Forelimb muscle (tissue), 1 donor: Measurements from ENCODE around the gene CDNF. TPM values are rescaled to one million over a fixed set of nuclear protein-coding genes. Genes with fewer than 3 reads are reported as not detected.
"Not testable (repeated sequence)": the region's sequence is repeated elsewhere in the genome, so short reads cannot be mapped to it uniquely, and the experiment has no call there.

Experiments used
- DNase-seq: peaks from one replicate; pipeline ENCODE4 v3.0.0-alpha.2; 2013; ENCODE audit warnings: low read depth
- polyA plus RNA-seq: library from polyadenylated mRNA; unstranded; fragments of 120-200 nt; gene quantifications from one replicate; pipeline ENCODE4 v1.2.1, GENCODE V29; 2013; ENCODE audit not compliant: insufficient read length

Gene CDNF
- polyA plus RNA-seq, 1 donor: 3.5 TPM

DNA sequence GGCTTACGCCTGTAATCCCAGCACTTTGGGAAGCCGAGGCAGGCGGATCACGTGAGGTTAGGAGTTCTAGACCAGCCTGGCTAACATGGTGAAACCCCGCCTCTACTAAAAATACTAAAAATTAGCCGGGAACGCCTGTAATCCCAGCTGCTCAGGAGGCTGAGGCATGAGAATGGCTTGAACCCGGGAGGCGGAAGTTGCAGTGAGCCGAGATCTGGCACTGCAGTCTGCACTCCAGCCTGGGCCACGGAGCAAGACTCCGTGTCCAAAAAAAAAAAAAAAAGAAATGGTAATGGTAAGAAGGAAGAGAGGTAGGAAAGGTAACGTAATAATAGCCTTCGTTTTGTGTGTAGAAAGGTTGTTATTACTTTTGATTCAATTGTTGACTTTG is 1.5 kb upstream of the CDNF start:
- no peak for DNase-seq

DNA sequence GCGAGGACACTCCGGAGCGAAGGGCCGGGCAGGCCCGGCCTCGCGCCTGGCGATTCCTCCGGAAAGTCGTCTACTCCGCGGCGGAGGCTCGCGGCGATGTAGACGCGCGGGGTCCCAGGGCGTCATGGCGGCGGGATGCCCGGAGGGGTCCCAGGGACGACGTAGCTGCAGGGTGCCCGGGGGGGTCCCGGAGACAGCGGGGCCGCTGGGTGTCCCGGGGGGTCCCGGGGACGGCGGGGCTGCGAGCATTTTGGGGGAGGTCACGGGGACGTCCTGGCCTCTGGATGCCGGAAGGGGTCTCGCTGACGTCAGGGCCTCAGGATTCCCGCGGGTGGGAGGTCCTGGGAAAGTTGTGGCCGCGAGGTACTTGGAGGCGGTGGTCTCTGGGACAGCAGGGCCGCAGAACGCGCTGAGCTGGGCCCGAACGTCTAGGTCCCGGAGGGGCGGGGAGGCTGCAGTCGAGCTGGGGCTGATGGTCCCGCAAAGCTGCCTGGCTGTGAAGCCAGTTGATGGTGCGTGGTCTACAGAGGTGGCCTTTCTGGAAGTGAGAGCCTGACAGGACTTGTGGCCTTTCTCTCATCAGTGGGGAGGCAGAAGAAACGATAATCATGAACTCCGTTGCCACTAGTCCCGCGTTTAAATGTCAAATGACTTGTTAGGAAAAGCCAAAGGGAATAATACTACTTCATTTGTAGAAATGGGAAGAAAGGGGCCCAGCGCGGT is 906 bp upstream of the CDNF start:
- DNase-seq: no peak

DNA sequence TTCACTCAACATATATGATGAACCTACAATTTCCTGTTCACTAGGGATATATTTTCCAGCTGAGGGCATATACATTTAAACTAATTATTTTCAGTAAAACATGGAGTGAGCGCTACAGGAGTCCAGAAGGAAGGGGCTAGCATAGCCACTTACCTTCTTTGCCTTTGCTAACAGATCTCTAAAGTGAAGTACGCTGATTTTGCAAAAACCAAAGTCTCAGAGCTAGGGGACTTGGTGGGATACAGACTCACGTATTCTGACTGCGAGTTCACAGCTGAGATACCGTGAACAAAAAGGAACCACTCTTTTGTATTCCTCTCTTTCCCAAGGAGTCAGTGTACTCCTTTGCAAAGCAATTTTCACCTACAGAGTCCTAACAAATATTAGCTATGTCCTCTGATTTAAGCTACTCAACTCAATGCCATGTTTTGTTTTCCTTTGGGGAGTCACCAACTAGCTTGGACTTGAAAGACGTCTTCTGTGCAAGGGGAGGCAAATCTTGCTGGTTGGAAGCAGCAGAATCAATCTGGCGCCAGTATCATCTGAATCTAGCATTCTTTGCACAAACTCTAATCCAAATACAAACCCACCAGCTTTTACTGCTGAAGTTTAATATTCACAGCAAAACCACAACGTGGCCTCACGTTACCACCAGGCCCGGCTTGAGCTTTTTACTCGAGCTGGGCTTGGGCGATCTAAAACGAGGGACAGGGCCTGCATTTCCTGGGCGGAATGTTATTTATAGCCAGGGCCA is 657 bp downstream of the CDNF start:
- peak; percentile 49 for DNase-seq

DNA sequence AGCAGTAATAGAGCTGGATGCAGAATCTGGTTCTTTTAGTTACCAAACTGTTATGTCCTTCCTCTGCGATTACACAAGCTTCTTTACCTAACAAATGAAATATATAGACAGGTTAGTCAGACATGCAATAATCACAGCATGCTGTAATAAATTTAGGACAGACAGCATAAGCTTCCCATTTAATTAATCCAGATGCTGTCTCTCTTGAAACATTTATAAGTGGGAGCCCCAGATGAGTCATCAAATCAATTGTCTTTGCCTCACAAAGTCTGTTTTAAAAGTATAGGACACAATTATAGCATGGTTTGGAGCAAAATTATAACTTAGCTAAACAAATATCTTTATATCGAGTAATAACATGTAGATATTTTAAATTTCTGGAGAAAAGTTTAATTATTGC is 1.6 kb downstream of the CDNF start:
- DNase-seq: no peak

DNA sequence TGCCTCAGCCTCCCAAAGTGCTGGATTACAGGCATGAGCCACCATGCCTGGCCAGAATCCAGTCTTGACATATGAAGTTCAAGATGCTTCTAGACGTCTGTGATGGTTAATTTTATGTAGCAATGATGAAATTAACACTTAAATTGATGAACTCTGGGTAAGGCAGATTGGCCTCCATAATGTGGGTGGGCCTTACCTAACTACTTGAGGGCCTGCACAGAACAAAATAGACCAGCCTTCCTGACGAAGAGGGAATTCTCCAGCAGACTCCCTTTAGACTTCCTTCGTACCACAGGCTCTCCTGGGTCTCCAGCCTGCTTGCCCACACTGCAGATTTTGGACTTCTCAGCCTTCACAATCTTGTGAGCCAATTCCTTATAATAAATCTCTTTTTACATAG is 4.7 kb downstream of the CDNF start:
- no peak for DNase-seq

DNA sequence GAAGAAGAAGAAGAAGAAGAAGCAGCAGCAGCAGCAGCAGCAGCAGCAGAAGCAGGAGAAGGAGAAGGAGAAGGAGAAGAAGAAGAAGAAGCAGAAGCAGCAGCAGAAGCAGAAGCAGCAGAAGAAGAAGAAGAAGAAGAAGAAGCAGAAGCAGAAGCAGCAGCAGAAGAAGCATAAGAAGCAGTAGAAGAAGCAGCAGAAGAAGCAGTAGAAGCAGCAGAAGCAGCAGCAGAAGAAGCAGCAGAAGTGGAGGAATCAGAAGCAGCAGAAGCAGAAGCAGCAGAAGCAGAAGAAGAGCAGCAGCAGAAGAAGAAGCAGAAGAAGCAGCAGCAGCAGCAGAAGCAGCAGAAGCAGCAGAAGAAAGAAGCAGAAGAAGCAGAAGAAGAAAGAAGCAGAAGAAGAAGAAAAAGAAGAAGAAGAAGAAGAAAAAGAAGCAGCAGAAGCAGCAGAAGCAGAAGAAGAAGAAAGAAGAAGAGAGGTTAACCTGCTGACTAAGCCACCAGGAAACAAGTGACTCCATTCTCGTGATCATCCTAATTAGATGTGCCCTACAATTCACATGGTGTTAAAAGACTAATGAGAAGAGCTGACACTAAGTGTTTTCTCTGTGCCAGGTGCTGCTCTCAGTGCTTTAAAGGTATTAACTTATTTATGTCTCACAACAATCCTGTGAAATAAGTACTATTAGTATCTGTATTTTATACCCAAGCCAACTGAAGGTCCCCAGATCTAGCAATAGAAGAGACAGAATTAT is 11.6 kb downstream of the CDNF start:
- DNase-seq: no peak

DNA sequence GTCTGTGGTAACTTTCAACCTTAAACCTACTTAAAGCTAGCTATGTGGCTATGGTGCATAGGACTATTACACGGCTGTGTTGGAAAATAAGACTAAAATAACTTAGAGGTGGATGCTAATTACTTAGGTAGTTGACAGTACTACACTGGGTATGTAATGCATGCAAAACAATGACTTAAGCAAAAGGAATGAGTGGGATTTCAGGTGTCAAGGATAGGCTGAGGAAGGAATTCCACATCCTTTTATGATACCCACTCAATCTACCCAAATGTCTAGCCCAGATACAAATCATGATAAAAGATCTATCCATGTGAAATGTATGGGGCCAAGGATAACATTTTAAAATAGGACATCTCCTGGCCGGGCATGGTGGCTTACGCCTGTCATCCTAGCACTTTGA is 13.9 kb downstream of the CDNF start:
- DNase-seq: no peak

DNA sequence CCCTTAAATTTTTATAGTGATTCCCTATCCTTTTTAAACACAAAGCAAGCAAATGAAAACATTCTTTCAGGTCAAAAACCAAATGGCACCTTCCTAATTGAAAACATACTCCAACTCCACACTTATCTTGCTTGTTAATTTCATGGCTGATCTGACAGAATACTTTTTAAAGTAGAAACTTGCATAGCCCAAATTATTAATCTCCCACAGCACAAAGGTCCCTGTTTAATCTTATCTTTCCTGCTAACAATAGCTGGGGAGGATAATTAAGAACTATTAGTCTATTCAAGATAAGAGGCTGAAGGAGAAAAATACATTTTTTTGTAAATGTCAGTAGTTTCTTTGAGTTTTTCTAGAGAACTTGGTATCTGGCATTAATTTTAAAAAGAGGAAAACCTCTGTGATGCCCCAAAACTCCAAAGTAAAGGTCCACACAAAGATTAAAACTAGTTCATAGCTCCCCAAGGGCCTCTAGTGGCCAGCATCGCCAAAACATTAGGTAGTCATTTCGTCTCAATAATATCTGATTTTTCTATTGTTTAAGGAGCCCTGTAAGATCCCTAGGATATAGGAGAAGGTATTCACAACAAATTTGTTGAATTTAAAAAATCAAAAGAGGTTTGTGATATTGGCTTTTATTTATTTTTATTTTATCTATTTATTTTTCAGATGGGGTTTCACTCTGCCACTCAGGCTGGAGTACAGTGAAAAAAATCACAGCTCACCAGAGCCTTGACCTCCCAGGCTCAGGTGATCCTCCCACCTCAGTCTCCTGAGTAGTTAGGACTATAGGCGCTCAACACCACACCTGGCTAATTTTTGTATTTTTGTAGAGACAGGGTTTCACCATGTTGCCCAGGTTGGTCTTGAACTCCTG is 14.7 kb downstream of the CDNF start:
- no peak for DNase-seq

DNA sequence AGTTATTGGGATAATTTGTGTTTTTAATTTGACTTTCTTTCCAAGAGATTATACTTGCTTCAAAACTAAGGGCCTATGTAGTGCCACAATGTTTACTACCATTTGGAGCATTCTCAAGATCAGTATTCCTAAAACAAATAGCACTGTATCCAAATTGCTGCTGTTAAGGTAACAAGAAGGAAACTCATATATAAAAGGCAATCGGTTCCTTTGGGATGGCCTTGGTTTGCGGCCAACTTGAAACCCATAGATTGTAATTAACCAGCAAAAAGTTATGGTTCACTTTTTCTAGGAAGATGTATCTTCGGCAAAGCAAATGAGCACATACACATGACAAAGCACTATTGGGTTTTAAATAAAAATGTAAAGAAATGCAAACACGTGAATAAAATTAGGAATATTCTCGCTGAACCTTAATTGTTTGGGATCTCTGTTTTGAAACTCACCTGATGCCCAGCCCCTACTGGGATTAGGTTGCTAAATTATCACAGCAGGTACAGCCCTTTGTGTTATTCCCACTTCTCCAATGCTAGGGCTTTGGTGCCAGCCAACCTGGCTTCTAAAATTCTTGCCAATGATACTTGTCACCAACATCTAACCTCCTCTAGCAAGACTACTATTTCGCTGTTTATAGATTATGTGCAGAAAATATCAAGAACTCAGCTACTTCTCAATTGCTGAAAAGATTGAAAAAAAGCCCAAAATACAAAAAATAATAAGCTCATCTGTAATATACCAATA is 16.0 kb downstream of the CDNF start:
- no peak for DNase-seq

DNA sequence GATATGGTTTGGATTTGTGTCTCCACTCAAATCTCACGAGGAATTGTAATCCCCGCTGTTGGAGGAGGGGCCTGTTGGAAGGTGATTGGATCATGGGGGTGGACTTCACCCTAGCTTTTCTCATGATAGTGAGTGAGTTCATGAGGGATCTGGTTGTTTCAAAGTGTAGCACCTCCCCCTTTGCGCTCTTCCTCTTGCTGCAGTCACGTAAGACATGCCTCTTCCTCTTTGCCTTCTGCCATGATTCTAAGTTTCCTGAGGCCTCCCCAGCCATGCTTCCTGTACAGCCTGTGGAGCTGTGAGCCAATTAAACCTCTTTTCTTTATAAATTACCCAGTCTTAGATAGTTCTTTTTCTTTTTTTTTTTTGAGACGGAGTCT is 17.1 kb downstream of the CDNF start:
- no peak for DNase-seq

DNA sequence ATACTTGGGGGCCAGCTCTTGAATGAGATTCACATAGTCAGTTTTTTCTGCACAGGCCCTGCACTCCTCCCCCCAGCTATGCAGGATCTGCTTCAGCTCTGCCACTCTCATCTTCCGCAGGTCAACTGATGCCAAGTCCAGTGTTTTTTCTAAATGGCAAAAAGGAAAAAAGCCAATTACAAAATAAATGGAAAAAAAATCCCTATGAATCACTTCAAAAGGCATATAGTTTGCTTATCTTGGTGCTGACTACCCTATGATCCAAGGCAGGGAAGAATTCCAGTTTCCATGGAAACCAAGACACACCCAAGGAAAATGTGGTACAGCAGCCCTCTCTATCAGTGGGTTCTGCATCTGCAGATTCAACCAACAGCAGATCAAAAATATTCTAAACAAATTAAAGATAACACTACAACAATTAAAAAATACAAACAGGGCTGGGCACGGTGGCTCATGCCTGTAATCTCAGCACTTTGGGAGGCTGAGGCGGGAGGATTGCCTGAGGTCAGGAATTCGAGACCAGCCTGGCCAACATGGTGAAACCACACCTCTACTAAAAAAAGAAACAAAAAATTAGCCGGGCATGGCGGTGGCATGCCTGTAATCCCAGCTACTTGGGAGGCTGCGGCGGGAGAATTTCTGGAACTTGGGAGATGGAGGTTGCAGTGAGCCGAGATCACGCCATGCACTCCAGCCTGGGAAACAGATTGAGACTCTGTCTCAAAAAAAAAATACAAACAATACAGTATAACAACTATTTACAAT is 17.6 kb downstream of the CDNF start:
- DNase-seq: no peak

DNA sequence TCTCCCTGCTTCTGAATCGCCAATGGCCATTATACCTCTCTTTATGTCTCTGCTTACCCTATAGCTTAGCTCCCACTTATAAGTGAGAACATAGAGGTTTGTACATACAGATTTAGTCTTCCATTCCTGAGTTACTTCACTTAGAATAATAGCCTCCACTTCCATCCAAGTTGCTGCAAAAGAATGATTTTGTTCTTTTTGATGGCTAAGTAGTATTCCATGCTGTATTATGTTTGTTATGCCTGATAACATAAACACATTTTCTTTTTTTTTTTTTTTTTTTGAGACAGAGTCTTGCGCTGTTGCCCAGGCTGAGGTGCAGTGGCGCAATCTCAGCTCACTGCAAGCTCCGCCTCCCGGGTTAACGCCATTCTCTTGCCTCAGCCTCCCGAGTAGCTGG is 21.1 kb downstream of the CDNF start:
- DNase-seq: not testable (repeated sequence)

DNA sequence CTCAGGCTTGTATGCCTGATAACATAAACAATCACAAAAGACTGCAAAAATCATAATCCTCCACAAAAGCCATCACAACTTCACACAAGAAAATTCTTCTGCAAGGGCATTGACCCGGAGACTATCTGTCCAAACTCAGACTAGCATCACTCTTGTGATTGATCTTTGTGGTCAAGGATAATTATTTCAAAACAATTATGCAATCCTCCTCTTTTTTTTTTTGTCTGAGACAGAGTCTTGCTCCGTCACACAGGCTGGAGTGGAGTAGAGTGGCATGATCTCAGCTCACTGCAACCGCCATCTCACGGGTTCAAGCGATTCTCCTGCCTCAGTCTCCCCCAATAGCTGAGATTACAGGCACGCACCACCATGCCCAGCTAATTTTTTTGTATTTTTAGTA is 22.2 kb downstream of the CDNF start:
- no peak for DNase-seq

DNA sequence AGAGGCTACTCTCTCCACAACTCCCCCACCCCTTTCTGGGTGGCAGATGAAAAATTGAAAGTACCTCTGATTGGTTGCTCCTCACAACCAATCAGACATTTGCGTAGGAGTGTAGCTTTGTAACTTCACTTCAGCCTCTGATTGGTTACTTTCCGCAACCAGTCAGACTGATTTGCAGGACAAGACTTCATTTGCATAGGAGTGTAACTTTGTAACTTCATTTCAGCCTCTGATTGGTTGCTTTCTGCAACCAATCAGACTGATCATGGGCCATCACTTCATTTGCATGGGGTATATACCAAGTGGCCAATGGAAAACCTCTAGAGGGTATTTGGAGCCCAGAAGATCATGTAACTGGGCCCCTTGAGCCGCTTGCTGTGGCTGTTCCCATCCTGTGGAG is 25.6 kb downstream of the CDNF start:
- DNase-seq: no peak

DNA sequence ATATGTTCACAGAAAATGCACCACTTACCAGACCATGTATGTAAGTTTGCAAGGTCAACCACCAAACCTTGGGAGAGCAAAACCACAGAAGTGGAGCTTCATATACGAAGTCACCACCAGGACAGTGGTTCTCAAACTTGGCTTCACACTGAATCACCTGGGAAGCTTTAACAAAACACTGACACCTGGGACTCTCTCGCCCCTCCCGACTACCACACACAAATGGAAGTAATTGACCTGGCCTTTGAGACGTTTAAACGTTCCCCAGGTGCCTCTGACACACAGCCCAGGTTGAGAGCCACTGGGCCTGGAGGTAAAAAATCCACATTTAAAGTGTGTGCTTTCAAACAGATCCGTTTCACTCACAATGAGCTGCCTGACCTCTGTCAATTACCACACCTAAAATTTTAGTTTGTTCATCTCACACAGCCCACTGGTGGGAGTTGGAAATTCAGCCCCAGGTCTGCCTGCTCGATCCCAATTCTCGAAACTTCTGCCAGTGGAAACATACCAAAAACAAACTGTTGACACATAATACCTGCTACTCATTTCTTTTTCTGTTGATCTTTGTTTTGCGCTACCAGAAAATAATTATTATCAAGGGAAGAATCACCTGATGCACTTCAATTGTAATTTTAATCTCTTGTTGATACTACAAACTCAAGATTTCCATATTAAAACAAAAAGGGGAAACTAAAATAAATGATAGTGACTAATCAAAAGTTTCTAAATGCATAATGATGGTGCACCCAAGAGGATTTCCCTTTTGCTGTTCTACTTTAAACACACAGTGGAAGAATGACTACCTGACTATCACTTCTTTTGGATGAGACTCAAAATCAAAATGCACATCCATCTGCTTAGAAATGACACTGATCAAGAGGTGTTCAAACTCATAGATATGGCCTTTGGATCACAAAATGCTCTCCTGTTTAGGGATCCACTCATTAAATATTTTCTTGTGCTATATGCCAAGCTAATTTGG is 26.6 kb downstream of the CDNF start:
- DNase-seq: no peak

DNA sequence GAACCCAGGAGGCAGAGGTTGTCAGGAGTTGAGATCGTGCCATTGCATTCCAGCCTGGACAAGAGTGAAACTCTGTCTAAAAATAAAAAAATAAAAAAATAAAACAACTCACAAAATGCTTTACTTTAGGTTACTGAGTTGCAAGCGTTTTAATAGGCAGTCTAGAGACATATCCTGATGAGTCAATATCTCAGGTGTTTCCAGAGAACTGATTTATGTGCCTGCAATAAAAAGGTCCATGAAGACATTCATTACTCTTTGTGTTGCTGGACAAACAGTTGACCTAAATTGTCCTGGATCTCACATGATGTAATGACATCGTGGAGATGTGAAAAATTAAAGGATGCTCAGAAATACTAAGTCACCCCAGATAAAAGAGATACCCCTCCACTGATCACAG is 31.5 kb downstream of the CDNF start:
- no peak for DNase-seq

DNA sequence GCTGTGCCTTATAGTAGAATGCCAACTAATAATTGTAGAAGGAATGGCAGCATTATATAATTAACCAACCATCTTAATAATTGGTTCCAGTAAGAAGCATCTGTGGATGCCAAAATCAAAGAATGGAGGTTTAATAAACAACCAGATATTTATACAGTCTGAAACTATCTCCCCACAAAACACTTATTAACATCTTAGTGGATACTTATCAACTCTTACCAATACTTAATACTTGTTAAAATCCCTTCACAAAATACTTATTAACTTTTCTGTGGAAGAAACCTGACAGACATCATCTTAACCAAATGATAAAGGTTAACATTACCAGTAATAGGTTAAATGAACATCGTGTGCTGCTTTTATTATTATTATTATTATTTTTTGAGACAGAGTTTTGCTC is 34.0 kb downstream of the CDNF start:
- DNase-seq: no peak

DNA sequence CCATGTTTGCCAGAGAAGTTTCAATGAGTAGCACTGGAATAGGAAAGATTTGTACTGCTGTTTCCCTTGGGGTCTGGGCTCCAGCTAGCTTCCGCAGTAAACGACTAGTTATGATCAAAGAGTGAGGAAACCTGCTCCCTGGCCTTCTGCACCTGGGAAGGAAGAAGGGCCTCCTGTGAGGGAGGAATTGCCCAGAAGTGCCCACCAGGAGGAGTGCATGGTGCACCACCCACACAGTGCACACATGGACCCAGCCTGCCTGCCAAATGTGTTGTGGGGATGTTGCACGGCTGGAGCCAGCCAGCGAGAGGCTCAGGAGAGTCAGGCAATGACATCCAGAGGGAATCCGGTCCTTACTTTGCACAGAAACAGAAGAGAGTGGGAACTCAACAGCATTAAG is 36.1 kb downstream of the CDNF start:
- DNase-seq: no peak

DNA sequence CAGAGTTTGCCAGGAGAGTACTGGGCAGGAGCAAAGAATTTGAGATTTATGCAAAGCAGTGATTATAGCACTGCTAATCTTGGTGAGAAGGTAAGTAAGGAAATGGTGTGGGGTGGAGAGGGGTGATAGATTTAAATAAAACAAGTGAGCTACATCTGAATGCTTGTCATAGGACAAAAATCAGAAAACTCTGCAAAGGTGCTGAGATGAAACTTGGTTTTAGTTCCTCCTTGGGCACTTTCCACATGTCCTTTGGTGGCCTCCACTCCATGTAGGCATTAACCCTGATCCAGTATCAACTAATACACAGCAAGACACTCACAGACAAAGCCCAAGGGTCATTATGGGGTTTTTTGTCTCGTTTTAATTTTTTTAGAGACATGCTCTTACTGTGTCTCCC is 37.4 kb downstream of the CDNF start:
- no peak for DNase-seq
